Lower leg skin (tissue), 3 donors: ENCODE measurements around the gene SOD2.

ENCODE experiments used
- CTCF ChIP-seq, 3 donors: fragments of 450-650 bp; IDR thresholded peaks; one replicate each; pipeline ENCODE4 v1.5.1; 2016; ENCODE audit warnings: antibody characterized with exemption in 3 of 3, mild to moderate bottlenecking in 3 of 3, moderate library complexity in 2 of 3
- POLR2A ChIP-seq, 2 donors: fragments of 450-650 bp; IDR thresholded peaks; one replicate each; pipeline ENCODE4 v1.6.1; 2016 to 2017; ENCODE audit warnings: antibody characterized with exemption in 2 of 2, mild to moderate bottlenecking in 1 of 2, moderate library complexity in 1 of 2

DNA sequence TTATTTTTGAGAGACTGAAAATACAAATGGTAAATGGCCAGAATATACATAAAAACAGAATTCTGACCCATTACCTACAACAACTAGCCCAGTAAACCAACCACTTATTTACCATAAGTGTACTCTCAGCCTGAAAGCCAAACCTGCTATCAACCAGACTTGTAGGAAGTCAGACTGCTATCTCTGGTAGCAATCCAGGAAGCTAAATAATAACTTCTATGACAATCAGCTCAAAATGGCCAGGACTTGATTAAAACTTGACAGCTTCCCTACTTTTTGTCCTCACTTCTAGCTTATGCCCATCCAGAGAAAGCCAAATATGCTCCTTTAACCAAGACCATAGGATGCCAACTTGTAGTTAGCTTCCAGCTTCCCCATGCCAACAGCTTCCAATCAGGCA lies 29.6 kb upstream of the SOD2 start:
- TF ChIP-seq CTCF (IDR thresholded peaks at IDR 0.05) (no peak), POLR2A (IDR thresholded peaks at IDR 0.05) (no peak)
